GM10847 (cell line): ENCODE measurements around the gene RHBDD3.

Experiments
- POLR2A ChIP-seq: IDR thresholded peaks from 2 replicates; pipeline ENCODE4 v1.6.1; 2011; ENCODE audit not compliant: insufficient read length; ENCODE audit errors: extremely low read depth

The RHBDD3 gene

DNA sequence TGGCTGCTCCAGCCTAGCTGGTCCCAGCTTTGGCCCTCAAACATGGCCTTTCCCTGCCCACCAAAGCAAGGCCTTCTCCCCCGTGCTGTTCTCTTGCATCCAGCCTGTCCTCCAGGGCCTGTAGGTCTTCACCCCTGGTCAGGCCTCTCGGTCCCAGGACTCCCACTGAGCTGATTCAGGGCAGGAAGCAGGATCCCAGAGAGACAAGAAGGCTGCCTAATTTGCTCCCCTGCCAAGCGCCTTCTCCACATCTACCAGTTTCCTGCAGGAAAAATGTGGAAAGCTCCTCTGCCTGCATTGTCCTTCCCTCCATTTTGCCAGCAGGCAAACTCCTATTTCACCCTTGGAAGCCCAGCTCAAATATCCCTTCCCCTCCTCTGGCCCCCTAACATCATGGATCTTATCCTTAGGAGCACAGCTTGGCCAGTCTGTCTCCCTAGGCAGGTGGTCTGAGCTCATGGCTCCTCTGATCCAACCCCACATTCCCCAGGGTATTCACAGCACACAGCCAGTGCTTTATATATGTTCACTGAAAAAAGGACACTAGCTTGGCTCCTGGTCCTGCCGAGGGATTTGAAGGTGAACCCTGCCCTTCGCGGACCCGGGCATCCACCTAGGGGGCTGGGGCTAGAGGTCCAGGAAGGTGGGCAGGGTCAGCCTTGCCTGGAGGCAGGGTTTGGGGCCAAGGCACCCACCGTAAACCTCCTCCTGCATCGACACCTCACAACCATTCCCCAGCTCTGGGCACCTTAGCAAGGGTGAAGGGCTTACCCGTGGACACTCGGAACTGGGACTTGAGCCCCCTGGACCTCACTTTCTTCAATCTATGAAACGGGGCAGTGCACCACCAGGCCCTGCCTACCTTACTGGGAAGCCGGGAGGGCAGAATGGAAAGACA is 968 bp downstream of the RHBDD3 start:
- no peak for TF ChIP-seq POLR2A

GRCh38 chr22:29265929-29266328 is 1.9 kb downstream of the RHBDD3 start:
- TF ChIP-seq POLR2A, result no peak

DNA sequence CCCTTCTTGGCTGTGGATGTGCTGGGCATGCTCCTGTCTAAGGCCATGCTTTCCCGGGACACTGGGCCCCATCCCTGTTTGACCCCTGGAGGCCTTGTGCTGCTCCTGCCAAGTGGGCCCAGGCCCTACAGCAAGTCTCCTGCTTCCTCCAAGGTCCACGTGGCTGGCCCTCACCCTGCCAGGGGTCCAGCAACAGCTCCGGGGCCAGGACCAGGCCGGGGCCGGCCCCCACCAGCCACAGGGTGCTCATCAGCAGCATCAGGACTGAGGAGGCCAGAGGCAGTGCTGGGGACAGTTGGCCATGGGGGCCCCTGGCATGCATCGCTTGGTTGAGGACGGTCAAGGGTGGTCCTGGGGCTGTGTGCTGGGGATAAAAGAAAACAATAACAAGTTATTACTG is 2.5 kb downstream of the RHBDD3 start:
- TF ChIP-seq POLR2A, result no peak

DNA sequence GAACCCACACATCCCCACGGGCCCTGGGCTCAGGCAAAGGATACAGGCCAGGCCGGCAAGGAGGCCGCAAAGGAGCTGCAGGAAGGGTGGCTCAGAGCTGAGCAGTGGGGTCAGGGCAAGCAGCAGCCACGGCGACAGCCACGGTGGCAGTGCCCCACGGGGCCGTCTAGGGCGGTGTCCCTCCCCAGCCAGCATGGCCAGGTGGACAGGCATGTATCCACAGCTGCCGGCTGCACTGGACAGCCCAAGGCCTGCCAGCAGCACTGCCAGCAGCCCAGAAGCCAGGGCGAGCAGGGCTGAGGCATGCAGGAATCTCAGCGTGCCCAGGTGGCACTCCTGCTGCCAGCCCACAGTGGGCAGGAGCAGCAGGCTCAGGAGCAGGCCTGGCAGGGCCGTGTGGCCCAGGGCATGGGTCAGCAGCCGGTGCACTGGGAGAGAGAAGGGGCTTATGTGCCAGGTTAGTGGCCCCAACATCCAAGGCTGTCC is 3.9 kb downstream of the RHBDD3 start:
- no peak for TF ChIP-seq POLR2A

DNA sequence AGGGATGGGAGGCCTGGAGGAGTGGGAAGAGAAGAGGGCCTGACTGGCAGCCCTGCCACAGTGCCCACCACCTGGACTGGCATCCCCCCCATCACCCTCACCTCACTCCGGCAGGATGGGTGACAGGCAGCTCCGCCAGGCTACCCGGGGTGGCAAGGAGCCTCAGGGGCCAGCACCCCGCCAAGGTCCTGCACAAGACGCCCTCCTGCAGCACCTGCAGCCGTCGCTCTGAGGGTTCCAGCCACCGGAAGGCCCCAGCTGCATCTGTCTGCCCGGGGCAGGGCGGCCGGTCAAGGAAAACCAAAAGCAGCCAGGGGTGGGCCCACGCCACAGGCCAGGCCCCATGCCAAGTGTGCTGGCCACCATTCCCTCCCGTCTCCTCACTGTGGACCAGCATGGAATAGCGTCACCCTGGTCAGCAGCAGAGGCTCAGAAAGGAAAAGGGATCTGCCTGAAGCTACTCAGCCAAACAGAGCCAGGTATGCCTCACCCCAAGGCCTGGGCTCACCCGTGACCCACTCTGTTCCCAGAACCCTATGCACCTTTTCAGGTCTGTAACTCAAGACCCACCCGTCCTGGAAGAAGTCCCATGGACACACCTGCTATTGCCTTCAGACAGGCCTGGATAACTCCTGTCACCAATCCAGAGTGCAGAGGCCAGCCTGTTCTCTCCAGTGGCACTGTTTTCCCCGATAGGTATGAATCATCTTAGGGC is 7.0 kb downstream of the RHBDD3 start:
- no peak for TF ChIP-seq POLR2A

DNA sequence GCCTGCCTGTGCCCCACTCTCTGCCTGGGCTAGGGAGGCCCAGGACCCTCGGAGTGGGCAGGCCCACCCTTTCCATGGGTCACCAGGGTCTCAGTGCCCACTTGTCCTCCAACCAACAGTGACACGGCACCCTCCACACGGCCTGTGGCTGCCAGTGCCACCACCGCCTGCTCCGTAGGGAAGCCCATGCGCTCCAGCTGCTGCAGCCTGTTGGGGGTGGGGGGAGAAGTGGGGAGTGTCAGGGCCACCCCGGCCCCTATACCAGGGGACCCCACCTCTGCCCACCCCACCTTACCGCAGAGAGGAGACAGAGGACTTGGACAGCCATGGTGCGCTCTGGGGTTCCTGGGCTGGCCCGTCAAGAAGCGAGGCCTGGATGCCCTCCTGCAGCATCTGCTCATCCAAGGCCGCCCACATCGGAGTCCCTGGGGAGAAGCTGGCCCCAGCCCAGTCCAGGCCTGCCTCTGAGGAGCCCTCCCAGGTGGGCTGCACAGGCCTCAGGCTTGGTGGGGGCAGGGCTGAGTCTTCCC is 7.7 kb downstream of the RHBDD3 start:
- TF ChIP-seq POLR2A, result no peak

- TF ChIP-seq POLR2A, result no peak
These were observed 8.4 kb downstream of the RHBDD3 start for GRCh38 chr22:29259253-29259899.

DNA sequence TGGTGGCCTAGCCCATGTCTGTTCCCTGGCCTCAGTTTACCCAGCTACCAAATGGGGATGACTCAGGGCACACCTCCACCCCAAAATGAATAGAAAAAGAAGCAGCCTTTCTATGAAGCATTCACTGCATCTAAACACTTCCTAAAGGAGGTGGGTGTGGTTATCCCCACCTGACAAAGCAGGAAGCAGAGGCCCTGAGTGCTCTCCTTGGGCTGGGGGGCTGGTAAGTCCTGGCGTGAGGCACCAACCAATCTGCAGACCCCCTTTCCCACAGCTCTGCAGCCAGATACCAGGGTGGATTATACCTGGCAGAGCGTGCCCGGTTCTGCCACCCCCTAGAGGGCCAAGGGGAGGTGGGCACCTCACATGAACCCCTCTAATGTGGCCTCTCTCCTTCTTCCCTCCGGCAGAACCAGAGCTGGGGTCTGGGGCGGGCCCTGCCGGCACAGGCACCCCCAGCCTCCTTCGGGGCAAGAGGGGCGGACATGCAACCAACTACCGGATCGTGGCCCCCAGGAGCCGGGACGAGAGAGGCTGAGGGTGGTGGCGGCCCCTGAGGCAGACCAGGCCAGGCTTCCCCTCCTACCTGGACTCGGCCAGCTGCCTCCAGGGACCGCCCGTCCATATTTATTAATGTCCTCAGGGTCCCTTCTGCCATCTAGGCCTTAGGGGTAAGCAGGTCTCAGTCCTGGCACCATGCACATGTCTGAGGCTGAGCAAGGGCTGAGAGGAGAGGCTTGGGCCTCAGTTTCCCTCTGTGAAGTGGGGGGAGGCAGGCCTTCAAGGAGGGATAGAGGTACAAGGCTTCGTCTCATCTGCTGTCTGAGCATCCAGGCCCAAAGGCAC is 9.2 kb downstream of the RHBDD3 start:
- TF ChIP-seq POLR2A, result no peak

DNA sequence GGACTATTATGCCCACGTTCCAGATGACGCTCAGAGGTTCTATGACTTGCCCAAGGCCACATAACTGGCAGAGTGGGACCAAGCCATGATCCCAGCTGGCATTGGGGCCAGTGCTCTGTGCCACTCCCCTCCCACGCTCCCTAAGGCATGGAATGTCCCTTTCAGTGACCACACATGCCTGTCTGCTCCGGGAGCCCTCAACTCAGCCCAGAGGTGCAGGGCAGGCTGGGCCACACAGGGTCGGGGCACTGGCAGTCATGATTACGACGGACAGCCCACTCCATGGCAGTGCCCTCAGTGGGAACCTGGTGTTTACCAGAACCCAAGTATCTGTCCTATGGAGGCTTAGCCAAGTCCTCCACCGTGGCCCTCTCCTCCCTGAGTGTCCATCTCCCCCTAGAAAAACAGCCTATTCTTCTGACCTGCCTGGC is 10.0 kb downstream of the RHBDD3 start:
- TF ChIP-seq POLR2A, result no peak

DNA sequence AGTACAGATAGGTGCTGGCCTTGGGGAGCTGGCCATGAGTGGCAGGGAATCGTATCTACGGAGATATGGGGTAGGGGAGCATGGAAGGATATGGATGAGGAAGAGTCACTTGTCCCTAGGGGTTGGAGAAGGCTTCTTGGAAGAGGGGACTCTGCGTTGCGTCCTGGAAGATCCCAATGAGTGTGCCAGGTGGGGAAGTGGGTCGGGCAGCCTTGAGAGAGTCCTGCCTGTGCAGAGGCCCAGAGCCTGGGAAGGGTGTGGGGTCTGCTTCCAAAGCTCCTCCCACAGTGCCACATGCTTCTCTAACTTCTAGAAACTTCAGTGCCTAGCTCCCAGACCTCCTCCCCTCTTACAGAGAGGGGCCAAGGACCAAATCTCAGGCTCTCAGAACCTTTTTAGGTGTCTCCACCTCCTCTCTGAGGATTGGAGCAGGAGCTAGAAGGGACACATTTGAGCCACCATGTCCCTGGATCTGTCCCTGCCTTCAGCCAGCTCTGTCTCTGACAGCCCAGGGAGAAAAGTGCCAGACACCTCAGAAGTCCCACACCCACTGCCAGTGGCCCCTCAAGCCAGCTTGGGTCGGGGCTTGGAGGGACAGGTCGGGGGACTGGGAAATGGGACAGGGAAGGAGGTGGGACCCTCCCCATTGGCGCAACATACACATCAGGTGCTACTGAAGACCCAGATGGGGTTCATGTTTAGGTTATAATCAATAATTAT is 11.0 kb downstream of the RHBDD3 start:
- TF ChIP-seq POLR2A, result no peak

DNA sequence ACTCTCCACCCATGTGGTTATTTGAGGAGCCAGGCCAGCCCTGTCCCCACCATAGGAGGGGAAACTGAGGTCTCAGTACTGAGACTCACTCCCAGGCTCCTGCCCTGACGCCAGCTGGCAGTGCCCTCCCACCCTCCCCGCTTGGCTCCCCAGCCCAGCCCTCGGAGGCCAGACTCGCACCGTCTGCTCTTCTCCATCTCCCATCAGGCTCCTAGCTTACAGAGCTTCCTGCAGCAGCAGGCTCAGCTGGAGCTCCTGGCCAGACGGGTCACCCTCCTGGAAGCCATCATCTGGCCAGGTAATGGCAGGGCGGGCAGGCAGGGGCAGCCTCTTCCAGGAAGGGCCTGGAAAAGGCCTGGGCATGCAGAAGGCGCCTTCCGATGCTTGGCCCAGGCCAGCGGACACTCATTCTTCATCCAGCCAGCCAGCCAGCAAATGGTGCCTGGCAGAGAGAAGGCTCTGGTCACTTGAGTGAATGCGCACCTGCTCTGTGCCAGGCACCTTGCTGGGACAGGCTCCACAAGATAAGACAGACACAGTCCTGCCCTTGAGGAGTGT is 12.6 kb downstream of the RHBDD3 start:
- TF ChIP-seq POLR2A, result no peak

- no peak for TF ChIP-seq POLR2A
These were observed 13.5 kb downstream of the RHBDD3 start for GRCh38 chr22:29254286-29254660.

- TF ChIP-seq POLR2A, result no peak
These were observed 14.1 kb downstream of the RHBDD3 start for GRCh38 chr22:29253561-29254285.
